Measurements from ENCODE around the gene BMPR1A. TPM values are rescaled to one million over a fixed set of nuclear protein-coding genes. Genes with fewer than 3 reads are reported as not detected.

BMPR1A gene
- total and polyA plus RNA-seq, 7 experiments from 2014 or later: 2.1 to 11.3 (median 5.6) TPM

DNA sequence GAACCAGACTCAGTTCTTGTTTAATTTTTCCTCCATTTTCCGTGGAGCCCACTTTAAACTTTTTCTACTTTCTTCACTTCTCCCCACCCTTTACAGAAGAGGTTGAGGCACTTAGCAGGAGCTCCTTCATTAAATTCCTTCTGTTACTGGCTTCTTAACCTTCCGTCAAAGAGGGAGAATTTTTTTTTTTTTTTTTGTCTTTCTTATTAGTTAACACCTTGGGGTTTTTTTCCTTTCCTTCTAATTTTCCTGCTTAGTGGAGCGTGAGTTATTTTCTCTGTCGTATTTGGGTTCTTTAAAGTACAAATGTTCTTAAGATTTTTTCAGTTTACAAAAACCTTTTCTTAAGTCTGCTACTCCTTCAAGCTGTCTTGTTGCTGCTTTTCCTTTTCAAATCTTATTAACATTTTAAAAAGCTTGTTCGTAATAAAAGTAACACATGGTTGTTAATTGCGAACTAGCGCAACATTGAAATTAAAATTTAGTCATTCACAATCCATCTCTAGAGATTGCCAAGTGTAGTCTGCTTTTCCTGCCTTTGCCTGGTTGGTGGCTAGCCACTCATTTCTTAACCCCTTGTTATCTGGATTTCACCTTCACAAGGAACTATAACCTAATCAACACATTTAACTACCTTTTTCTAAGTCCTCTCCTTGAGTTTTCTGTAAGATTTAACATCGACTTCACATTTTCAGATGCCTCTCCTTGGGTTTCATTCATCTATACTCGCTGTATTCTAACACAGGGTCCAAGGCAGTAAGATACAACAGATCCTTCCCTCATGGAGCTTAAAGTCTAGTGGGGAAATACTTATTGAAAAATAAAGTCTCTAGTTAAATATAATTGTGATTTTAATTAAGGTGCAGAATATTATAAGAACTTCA is 2.0 kb downstream of the BMPR1A start:
- peaks cover 0 to 9% of the 10 kb centered on the region in 2 donors for H3K27me3 ChIP-seq (ENCODE audit: control insufficient read depth in 2 of 2, insufficient read depth in 2 of 2, low read length in 2 of 2)
- H3K9me3 ChIP-seq (ENCODE audit: control insufficient read depth in 2 of 3, low read length in 3 of 3): no peaks in the 10 kb centered on the region
- H3K36me3 ChIP-seq (ENCODE audit: control insufficient read depth in 2 of 3, insufficient read depth in 3 of 3, low read length in 3 of 3): no peaks in the 10 kb centered on the region
- no peak overlapping the region for H3K27ac ChIP-seq (ENCODE audit: low read depth, low read length)
- no peak overlapping the region for H3K4me3 ChIP-seq (ENCODE audit: low read length)
- Mint-ChIP-seq H3K36me3 (peaks cover 0 to 2% (median 0%) of the 10 kb centered on the region in 5 donors), H3K4me1 (peaks cover 13 to 47% (median 36%) of the 10 kb centered on the region in 7 donors), H3K4me3 (peak overlapping the region; percentile 41 to 95 (median 88)), H3K9me3 (peaks cover 0 to 2% (median 0%) of the 10 kb centered on the region in 11 donors), H3K27me3 (peaks cover 30 to 64% (median 41%) of the 10 kb centered on the region in 5 donors), H3K27ac (peak overlapping the region in 2 of 9 donors; percentile 48 to 71)
- CTCF ChIA-PET: interaction anchor here (0.6 kb wide), 1 partner anchor 177 kb away, joined by 3 read pairs; no protein-coding TSS in a partner anchor
- POLR2A ChIA-PET: interaction anchor here (0.6 to 1.0 kb wide), 3 partner anchors 12 to 218 kb away, joined by 3 to 4 read pairs (median 3); no protein-coding TSS in a partner anchor
- ATAC-seq: no peak
- DNase-seq: no peak
- intact Hi-C loops (cut with micrococcal nuclease): loop anchor here (5.0 kb wide), 4 partner anchors 139 to 356 kb away; partner anchors contain the start of gene WAPL (in 1 of the 2)
- peaks cover 9 to 11% of the 10 kb centered on the region in 2 donors for H3K4me1 ChIP-seq (ENCODE audit: control insufficient read depth in 2 of 2, insufficient read depth in 2 of 2, low read length in 2 of 2)

DNA sequence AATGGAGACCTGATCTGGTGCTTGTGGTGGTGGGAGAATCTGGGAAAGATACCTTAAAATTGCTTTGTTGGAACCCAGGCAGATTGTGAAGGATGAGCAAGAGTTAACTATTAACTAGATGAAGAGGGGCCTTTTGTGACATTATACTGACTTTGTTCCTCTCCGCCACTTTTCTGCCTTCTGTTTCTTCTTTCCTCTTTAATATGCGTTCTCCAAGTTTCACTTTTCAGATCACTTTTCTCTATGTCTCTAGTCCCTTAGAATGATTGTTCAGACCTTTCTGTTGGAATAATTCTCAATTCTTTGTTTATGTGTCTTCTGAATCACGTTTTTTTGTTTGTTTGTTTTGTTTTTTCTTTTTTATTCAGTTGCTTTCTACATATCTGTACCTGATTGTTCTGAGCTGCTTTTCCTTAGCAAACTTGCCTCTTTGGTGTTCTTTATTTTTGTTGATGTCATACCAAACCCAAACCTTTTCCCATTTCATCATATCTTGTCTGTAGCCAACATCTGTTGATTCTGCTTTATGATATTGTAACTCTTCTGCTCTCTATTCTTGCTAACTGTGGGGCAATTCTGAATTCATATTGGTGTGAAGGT is 2.8 kb downstream of the BMPR1A start:
- Histone ChIP-seq H3K4me3 (ENCODE audit: low read length) (no peak overlapping the region), H3K27ac (ENCODE audit: low read depth, low read length) (no peak overlapping the region), H3K27me3 (ENCODE audit: control insufficient read depth in 2 of 2, insufficient read depth in 2 of 2, low read length in 2 of 2) (peaks cover 0 to 9% of the 10 kb centered on the region in 2 donors), H3K4me1 (ENCODE audit: control insufficient read depth in 2 of 2, insufficient read depth in 2 of 2, low read length in 2 of 2) (peaks cover 9 to 11% of the 10 kb centered on the region in 2 donors), H3K36me3 (ENCODE audit: control insufficient read depth in 2 of 3, insufficient read depth in 3 of 3, low read length in 3 of 3) (no peaks in the 10 kb centered on the region), H3K9me3 (ENCODE audit: control insufficient read depth in 2 of 3, low read length in 3 of 3) (no peaks in the 10 kb centered on the region)
- Mint-ChIP-seq H3K36me3 (peaks cover 0 to 2% (median 0%) of the 10 kb centered on the region in 5 donors), H3K4me3 (peak overlapping the region in 8 of 10 donors; percentile 7 to 90 (median 52)), H3K9me3 (peaks cover 0 to 2% (median 0%) of the 10 kb centered on the region in 11 donors), H3K27me3 (peaks cover 30 to 59% (median 41%) of the 10 kb centered on the region in 5 donors), H3K27ac (peak overlapping the region in 1 of 9 donors; percentile 2), H3K4me1 (peaks cover 13 to 47% (median 36%) of the 10 kb centered on the region in 7 donors)
- intact Hi-C loops (cut with micrococcal nuclease): loop anchor here (5.0 kb wide), 4 partner anchors 138 to 357 kb away; partner anchors contain the start of gene WAPL (in 1 of the 2)
- ChIA-PET CTCF (no interaction called here), POLR2A (no interaction called here)
- no peak for DNase-seq
- ATAC-seq: no peak

DNA sequence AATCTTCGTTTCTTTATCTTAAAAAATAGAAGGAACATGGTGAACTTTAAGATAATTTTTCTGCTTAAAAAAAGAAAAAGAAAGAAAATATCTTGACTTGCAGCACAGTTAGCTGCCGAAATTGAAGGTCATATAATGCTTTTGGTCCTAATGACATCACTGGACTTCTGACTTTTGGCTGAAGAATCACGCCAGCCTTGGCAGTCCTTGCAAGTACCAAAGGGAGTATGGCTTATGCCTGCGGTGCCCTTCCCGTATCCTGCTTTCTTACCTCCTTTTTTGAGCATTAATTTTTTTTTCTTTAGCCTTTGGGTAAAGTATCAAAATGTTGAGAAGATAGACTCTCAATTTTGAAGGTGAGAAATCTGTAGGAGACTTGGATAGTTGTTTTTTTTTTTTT is 7.0 kb downstream of the BMPR1A start:
- peaks cover 0 to 2% (median 0%) of the 10 kb centered on the region in 5 donors for H3K36me3 Mint-ChIP-seq
- no peak for DNase-seq
- Histone ChIP-seq H3K27me3 (ENCODE audit: control insufficient read depth in 2 of 2, insufficient read depth in 2 of 2, low read length in 2 of 2) (peaks cover 0 to 6% of the 10 kb centered on the region in 2 donors), H3K36me3 (ENCODE audit: control insufficient read depth in 2 of 3, insufficient read depth in 3 of 3, low read length in 3 of 3) (no peaks in the 10 kb centered on the region), H3K4me1 (ENCODE audit: control insufficient read depth in 2 of 2, insufficient read depth in 2 of 2, low read length in 2 of 2) (no peaks in the 10 kb centered on the region), H3K4me3 (ENCODE audit: low read length) (no peak overlapping the region), H3K27ac (ENCODE audit: low read depth, low read length) (no peak overlapping the region), H3K9me3 (ENCODE audit: control insufficient read depth in 2 of 3, low read length in 3 of 3) (no peaks in the 10 kb centered on the region)
- no peak for ATAC-seq
- no peak overlapping the region for H3K4me3 Mint-ChIP-seq
- intact Hi-C loops (cut with micrococcal nuclease): no loop called here
- ChIA-PET CTCF (no interaction called here), POLR2A (no interaction called here)
- no peak overlapping the region for H3K27ac Mint-ChIP-seq
- peaks cover 10 to 24% (median 16%) of the 10 kb centered on the region in 7 donors for H3K4me1 Mint-ChIP-seq
- H3K27me3 Mint-ChIP-seq: peaks cover 19 to 44% (median 28%) of the 10 kb centered on the region in 5 donors
- no peaks in the 10 kb centered on the region for H3K9me3 Mint-ChIP-seq

DNA sequence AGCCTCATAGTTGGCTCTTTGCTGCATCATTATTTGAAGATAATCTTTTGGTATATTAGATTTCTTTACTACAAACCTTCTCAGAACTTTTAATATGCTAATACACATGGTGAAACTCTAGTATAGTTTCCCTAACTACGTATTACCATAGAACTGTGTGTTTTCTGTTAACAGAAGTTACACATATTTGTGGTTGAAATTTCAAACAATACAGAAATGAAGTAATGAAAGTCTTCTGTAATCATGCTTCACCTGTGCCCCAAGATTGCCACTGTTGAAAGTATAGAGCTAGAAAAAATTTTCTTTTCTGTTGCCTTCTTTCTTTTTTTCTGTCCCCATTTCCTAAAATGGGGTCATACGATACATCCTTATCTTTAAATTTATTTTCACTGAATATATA is 9.1 kb downstream of the BMPR1A start:
- CTCF ChIA-PET: no interaction called here
- no peak overlapping the region for H3K27ac Mint-ChIP-seq
- intact Hi-C loops (cut with micrococcal nuclease): no loop called here

DNA sequence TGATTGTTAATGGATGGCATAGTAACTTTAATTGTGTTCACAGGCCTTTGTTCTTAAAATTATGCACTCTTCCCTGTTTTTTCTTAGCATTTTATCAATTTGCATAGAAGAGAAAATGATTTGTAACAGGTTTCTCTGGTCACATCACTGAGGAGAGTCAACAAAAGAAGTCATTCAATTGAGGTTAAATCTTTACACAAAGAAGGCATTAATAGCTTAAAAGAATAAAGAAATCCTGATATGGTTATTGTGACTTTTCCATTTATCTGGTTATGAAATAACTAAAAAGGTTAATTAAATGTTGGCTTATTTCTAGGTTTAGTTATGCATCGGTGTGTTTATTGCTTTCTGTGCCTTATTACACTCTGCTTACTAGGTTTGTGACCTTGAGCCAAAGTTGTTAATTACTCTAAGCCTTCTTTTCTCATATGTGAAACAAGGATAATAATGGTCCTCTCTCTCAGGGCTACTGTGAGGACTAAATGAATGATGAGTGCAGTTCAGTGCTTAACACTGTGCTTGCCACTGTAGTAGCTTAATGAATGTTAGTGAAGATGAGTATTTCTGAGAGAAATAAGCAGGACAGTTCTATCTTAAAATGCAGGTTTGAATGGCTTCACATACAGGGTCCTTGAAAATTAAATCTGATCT is 12.1 kb downstream of the BMPR1A start:
- Histone ChIP-seq H3K36me3 (ENCODE audit: control insufficient read depth in 2 of 3, insufficient read depth in 3 of 3, low read length in 3 of 3) (no peaks in the 10 kb centered on the region), H3K27me3 (ENCODE audit: control insufficient read depth in 2 of 2, insufficient read depth in 2 of 2, low read length in 2 of 2) (no peaks in the 10 kb centered on the region), H3K4me3 (ENCODE audit: low read length) (no peak overlapping the region), H3K4me1 (ENCODE audit: control insufficient read depth in 2 of 2, insufficient read depth in 2 of 2, low read length in 2 of 2) (no peaks in the 10 kb centered on the region), H3K27ac (ENCODE audit: low read depth, low read length) (no peak overlapping the region), H3K9me3 (ENCODE audit: control insufficient read depth in 2 of 3, low read length in 3 of 3) (no peaks in the 10 kb centered on the region)
- Mint-ChIP-seq H3K4me1 (peaks cover 4 to 19% (median 10%) of the 10 kb centered on the region in 7 donors), H3K9me3 (no peaks in the 10 kb centered on the region), H3K27ac (no peak overlapping the region), H3K4me3 (no peak overlapping the region), H3K27me3 (peaks cover 0 to 16% (median 0%) of the 10 kb centered on the region in 5 donors), H3K36me3 (no peaks in the 10 kb centered on the region)
- no peak for DNase-seq
- ChIA-PET CTCF (no interaction called here), POLR2A (no interaction called here)
- intact Hi-C loops (cut with micrococcal nuclease): no loop called here
- no peak for ATAC-seq

More for the DNA sequence above, 9.1 kb downstream of the BMPR1A start:
- no peaks in the 10 kb centered on the region for H3K4me1 ChIP-seq (ENCODE audit: control insufficient read depth in 2 of 2, insufficient read depth in 2 of 2, low read length in 2 of 2)
- H3K27ac ChIP-seq (ENCODE audit: low read depth, low read length): no peak overlapping the region
- H3K27me3 ChIP-seq (ENCODE audit: control insufficient read depth in 2 of 2, insufficient read depth in 2 of 2, low read length in 2 of 2): peaks cover 0 to 2% of the 10 kb centered on the region in 2 donors
- H3K9me3 Mint-ChIP-seq: no peaks in the 10 kb centered on the region
- DNase-seq: no peak
- ATAC-seq: no peak
- no peak overlapping the region for H3K4me3 Mint-ChIP-seq
- no peak overlapping the region for H3K4me3 ChIP-seq (ENCODE audit: low read length)
- peaks cover 4 to 21% (median 13%) of the 10 kb centered on the region in 7 donors for H3K4me1 Mint-ChIP-seq
- peaks cover 6 to 31% (median 13%) of the 10 kb centered on the region in 5 donors for H3K27me3 Mint-ChIP-seq
- no peaks in the 10 kb centered on the region for H3K36me3 ChIP-seq (ENCODE audit: control insufficient read depth in 2 of 3, insufficient read depth in 3 of 3, low read length in 3 of 3)
- H3K9me3 ChIP-seq (ENCODE audit: control insufficient read depth in 2 of 3, low read length in 3 of 3): no peaks in the 10 kb centered on the region
- POLR2A ChIA-PET: no interaction called here
- no peaks in the 10 kb centered on the region for H3K36me3 Mint-ChIP-seq

DNA sequence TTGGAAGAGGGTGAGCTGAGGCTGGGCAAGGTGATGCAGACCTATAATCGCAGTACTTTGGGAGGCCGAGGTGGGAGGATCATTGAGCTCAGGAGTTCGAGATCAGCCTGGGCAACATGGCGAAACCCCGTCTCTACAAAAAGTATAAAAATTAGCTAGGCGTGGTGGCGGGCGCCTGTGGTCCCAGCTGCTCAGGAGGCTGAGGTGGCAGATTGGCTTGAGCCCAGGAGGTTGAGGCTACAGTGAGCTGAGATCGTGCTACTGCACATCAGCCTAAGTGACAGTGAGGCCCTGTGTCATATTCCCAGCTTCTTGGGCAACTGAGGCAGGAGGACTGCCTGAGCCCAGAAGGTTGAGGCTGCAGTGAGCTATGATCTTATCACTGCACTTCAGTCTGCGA is 13.6 kb downstream of the BMPR1A start:
- Mint-ChIP-seq H3K4me1 (peaks cover 5 to 19% (median 10%) of the 10 kb centered on the region in 7 donors), H3K36me3 (no peaks in the 10 kb centered on the region), H3K9me3 (no peaks in the 10 kb centered on the region), H3K27ac (no peak overlapping the region), H3K27me3 (peaks cover 0 to 16% (median 0%) of the 10 kb centered on the region in 5 donors), H3K4me3 (no peak overlapping the region)
- intact Hi-C loops (cut with micrococcal nuclease): no loop called here
- no peak overlapping the region for H3K4me3 ChIP-seq (ENCODE audit: low read length)
- POLR2A ChIA-PET: interaction anchor here (1.1 to 1.3 kb wide), 2 partner anchors 12 to 14 kb away, joined by 3 to 4 read pairs; no protein-coding TSS in a partner anchor
- H3K27me3 ChIP-seq (ENCODE audit: control insufficient read depth in 2 of 2, insufficient read depth in 2 of 2, low read length in 2 of 2): no peaks in the 10 kb centered on the region
- H3K36me3 ChIP-seq (ENCODE audit: control insufficient read depth in 2 of 3, insufficient read depth in 3 of 3, low read length in 3 of 3): no peaks in the 10 kb centered on the region
- ATAC-seq (no peak), DNase-seq (no peak)
- CTCF ChIA-PET: no interaction called here
- H3K4me1 ChIP-seq (ENCODE audit: control insufficient read depth in 2 of 2, insufficient read depth in 2 of 2, low read length in 2 of 2): no peaks in the 10 kb centered on the region
- H3K9me3 ChIP-seq (ENCODE audit: control insufficient read depth in 2 of 3, low read length in 3 of 3): no peaks in the 10 kb centered on the region
- no peak overlapping the region for H3K27ac ChIP-seq (ENCODE audit: low read depth, low read length)
